Measurements from ENCODE around the gene PDGFRB.

Gene PDGFRB

DNA sequence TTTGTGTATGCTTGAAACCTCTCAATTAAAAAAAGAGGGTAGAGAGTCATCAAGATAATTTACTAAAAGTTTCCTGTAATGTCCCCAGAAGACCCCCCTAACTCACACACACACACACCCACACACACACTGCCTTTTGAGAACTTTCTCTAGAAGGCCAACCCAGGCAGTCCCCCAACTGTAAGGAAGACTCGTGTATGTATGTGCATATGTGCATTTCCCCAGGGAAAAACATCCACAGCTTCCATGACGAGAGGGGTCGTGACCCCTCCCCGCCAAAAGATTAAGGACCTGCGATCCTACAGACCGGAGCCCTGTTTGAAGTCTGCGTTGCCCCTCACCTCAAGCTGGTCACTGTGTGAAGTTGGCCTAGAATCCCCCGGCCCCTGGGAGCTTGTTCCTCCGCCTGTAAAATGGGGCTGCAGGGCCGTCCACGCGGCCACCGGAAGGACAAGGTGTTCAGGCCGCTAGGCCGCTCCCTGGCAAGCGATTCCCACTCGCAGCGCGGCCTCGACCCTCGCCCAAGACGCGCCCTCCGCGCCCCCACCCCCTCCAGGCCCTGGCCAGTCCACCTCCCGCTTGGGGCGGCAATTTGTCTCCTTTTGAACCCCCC is 10.5 kb upstream of the PDGFRB start:
- no peak overlapping the region for H3K9ac ChIP-seq (ENCODE audit: low read length in 5 of 5)
- no peaks in the 10 kb centered on the region for H3K9me3 ChIP-seq (ENCODE audit: control insufficient read depth in 5 of 5, low read length in 5 of 5)
- H3K4me1 ChIP-seq (ENCODE audit: control insufficient read depth in 5 of 5, insufficient read depth in 5 of 5, low read length in 5 of 5): peaks cover 11 to 47% (median 42%) of the 10 kb centered on the region in 5 donors
- H3K36me3 ChIP-seq (ENCODE audit: control insufficient read depth in 5 of 5, insufficient read depth in 5 of 5, low read length in 5 of 5): no peaks in the 10 kb centered on the region
- peaks cover 0 to 16% (median 10%) of the 10 kb centered on the region in 5 donors for H3K27me3 ChIP-seq (ENCODE audit: control insufficient read depth in 5 of 5, insufficient read depth in 4 of 5, low read length in 5 of 5)
- H3K4me3 ChIP-seq (ENCODE audit: low read depth in 1 of 5, low read length in 5 of 5): no peak overlapping the region
- H3K27ac ChIP-seq (ENCODE audit: low read depth, low read length): no peak overlapping the region

- Histone ChIP-seq H3K9me3 (ENCODE audit: control insufficient read depth in 5 of 5, low read length in 5 of 5) (no peaks in the 10 kb centered on the region), H3K4me3 (ENCODE audit: low read depth in 1 of 5, low read length in 5 of 5) (no peak overlapping the region), H3K36me3 (ENCODE audit: control insufficient read depth in 5 of 5, insufficient read depth in 5 of 5, low read length in 5 of 5) (no peaks in the 10 kb centered on the region), H3K9ac (ENCODE audit: low read length in 5 of 5) (no peak overlapping the region), H3K4me1 (ENCODE audit: control insufficient read depth in 5 of 5, insufficient read depth in 5 of 5, low read length in 5 of 5) (peaks cover 11 to 62% (median 51%) of the 10 kb centered on the region in 5 donors), H3K27me3 (ENCODE audit: control insufficient read depth in 5 of 5, insufficient read depth in 4 of 5, low read length in 5 of 5) (peaks cover 0 to 18% (median 10%) of the 10 kb centered on the region in 5 donors), H3K27ac (ENCODE audit: low read depth, low read length) (peak overlapping the region; percentile 71)
Observed at GRCh38 chr5:150164211-150164980, 8.8 kb upstream of the PDGFRB start.

- Histone ChIP-seq H3K27me3 (ENCODE audit: control insufficient read depth in 5 of 5, insufficient read depth in 4 of 5, low read length in 5 of 5) (peaks cover 0 to 21% (median 15%) of the 10 kb centered on the region in 5 donors), H3K4me1 (ENCODE audit: control insufficient read depth in 5 of 5, insufficient read depth in 5 of 5, low read length in 5 of 5) (peaks cover 7 to 63% (median 52%) of the 10 kb centered on the region in 5 donors), H3K4me3 (ENCODE audit: low read depth in 1 of 5, low read length in 5 of 5) (peak overlapping the region in 1 of 5 donors; percentile 17), H3K27ac (ENCODE audit: low read depth, low read length) (peak overlapping the region; percentile 71), H3K9me3 (ENCODE audit: control insufficient read depth in 5 of 5, low read length in 5 of 5) (no peaks in the 10 kb centered on the region), H3K9ac (ENCODE audit: low read length in 5 of 5) (no peak overlapping the region), H3K36me3 (ENCODE audit: control insufficient read depth in 5 of 5, insufficient read depth in 5 of 5, low read length in 5 of 5) (no peaks in the 10 kb centered on the region)
Observed at GRCh38 chr5:150163547-150164059, 8.0 kb upstream of the PDGFRB start.

- Histone ChIP-seq H3K27me3 (ENCODE audit: control insufficient read depth in 5 of 5, insufficient read depth in 4 of 5, low read length in 5 of 5) (peaks cover 0 to 23% (median 14%) of the 10 kb centered on the region in 5 donors), H3K27ac (ENCODE audit: low read depth, low read length) (peak overlapping the region; percentile 71), H3K4me3 (ENCODE audit: low read depth in 1 of 5, low read length in 5 of 5) (no peak overlapping the region), H3K9me3 (ENCODE audit: control insufficient read depth in 5 of 5, low read length in 5 of 5) (no peaks in the 10 kb centered on the region), H3K9ac (ENCODE audit: low read length in 5 of 5) (no peak overlapping the region), H3K36me3 (ENCODE audit: control insufficient read depth in 5 of 5, insufficient read depth in 5 of 5, low read length in 5 of 5) (no peaks in the 10 kb centered on the region), H3K4me1 (ENCODE audit: control insufficient read depth in 5 of 5, insufficient read depth in 5 of 5, low read length in 5 of 5) (peaks cover 8 to 67% (median 57%) of the 10 kb centered on the region in 5 donors)
Observed at GRCh38 chr5:150163035-150163434, 7.4 kb upstream of the PDGFRB start.

GRCh38 chr5:150162142-150162513 is 6.5 kb upstream of the PDGFRB start:
- H3K4me1 ChIP-seq (ENCODE audit: control insufficient read depth in 5 of 5, insufficient read depth in 5 of 5, low read length in 5 of 5): peaks cover 8 to 74% (median 59%) of the 10 kb centered on the region in 5 donors
- H3K27ac ChIP-seq (ENCODE audit: low read depth, low read length): no peak overlapping the region
- no peak overlapping the region for H3K4me3 ChIP-seq (ENCODE audit: low read depth in 1 of 5, low read length in 5 of 5)
- no peaks in the 10 kb centered on the region for H3K9me3 ChIP-seq (ENCODE audit: control insufficient read depth in 5 of 5, low read length in 5 of 5)
- H3K36me3 ChIP-seq (ENCODE audit: control insufficient read depth in 5 of 5, insufficient read depth in 5 of 5, low read length in 5 of 5): no peaks in the 10 kb centered on the region
- H3K9ac ChIP-seq (ENCODE audit: low read length in 5 of 5): no peak overlapping the region
- peaks cover 0 to 19% (median 6%) of the 10 kb centered on the region in 5 donors for H3K27me3 ChIP-seq (ENCODE audit: control insufficient read depth in 5 of 5, insufficient read depth in 4 of 5, low read length in 5 of 5)

DNA sequence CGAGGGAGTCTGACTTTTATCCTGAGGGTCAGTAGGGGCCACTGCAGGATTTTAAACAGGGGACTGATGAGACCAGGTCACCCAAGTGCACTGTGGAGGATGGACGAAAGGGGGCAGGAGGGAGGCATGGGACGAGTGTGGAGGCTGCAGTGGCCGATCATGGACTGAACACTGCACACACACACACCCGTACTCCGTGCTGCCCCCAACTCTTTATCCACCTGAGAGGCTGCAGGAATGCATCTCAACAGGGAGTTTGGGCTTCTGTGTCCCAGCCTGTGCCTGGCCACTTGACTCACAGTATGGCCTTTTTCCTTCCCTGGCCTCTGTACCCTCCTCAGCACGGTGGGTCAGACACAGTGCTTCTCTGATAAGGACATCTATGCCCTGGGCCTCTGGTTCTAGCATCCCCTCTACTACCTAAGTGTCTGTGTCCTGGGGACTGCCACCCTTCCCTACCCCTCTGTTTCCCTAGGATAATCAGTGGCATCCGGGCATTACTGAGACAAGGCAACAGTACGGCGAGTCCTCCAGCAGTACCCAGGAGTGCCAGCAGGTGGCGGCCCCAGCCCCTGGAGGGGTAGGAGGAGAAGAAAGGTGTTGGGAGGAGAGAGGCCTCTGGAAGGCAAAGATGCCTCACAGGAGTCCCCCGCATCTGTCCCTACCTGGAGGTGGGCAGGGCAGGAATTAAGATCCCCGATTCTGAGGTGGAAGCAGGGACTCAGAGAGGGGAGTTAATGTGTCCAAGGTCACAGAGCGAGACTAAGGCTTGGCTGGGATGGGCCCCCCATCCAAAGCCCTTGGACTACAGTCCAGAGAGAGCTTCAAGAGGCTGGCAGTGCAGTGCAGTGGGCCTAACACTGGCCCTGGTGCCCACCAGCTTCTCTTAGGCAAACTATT is 5.8 kb upstream of the PDGFRB start:
- Histone ChIP-seq H3K27ac (ENCODE audit: low read depth, low read length) (no peak overlapping the region), H3K4me1 (ENCODE audit: control insufficient read depth in 5 of 5, insufficient read depth in 5 of 5, low read length in 5 of 5) (peaks cover 8 to 75% (median 59%) of the 10 kb centered on the region in 5 donors)

DNA sequence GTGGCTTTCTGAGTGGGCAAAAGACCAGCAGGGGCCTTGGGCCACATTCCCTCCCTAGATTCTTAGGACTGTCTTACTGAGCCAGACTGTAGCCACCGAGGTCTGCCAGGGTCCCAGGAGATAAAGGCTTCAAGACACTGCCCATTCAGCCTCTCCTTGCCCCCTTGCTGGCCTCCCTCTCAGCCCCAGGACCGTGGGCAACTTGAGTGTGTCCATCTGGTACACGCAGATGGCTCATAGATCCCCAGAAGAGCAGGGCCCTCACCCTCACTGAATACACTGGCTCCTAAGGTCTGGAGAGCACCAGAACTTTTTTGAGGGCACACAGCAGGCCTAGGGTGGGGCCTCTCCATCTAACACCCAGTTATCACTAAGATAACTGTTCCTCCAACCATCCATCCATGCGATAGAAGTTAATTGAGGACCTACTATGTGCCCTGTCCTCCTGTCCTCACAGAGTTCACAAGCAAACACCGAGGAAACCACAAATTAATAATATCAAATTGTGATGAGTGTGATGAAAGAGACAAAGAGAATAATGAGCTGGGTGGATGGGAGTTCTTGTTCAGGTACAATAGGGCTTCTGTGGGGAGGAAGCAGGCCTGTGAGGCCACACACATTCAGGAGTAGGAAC is 4.9 kb upstream of the PDGFRB start:
- Histone ChIP-seq H3K9me3 (ENCODE audit: control insufficient read depth in 5 of 5, low read length in 5 of 5) (no peaks in the 10 kb centered on the region), H3K9ac (ENCODE audit: low read length in 5 of 5) (peak overlapping the region in 1 of 5 donors; percentile 45), H3K4me1 (ENCODE audit: control insufficient read depth in 5 of 5, insufficient read depth in 5 of 5, low read length in 5 of 5) (peaks cover 8 to 81% (median 62%) of the 10 kb centered on the region in 5 donors), H3K27ac (ENCODE audit: low read depth, low read length) (peak overlapping the region; percentile 46), H3K4me3 (ENCODE audit: low read depth in 1 of 5, low read length in 5 of 5) (no peak overlapping the region), H3K27me3 (ENCODE audit: control insufficient read depth in 5 of 5, insufficient read depth in 4 of 5, low read length in 5 of 5) (peaks cover 0 to 20% (median 4%) of the 10 kb centered on the region in 5 donors), H3K36me3 (ENCODE audit: control insufficient read depth in 5 of 5, insufficient read depth in 5 of 5, low read length in 5 of 5) (no peaks in the 10 kb centered on the region)

More for the DNA sequence above, 5.8 kb upstream of the PDGFRB start:
- Histone ChIP-seq H3K27me3 (ENCODE audit: control insufficient read depth in 5 of 5, insufficient read depth in 4 of 5, low read length in 5 of 5) (peaks cover 0 to 20% (median 5%) of the 10 kb centered on the region in 5 donors), H3K9me3 (ENCODE audit: control insufficient read depth in 5 of 5, low read length in 5 of 5) (no peaks in the 10 kb centered on the region), H3K4me3 (ENCODE audit: low read depth in 1 of 5, low read length in 5 of 5) (peak overlapping the region in 2 of 5 donors; percentile 4 to 6), H3K36me3 (ENCODE audit: control insufficient read depth in 5 of 5, insufficient read depth in 5 of 5, low read length in 5 of 5) (no peaks in the 10 kb centered on the region), H3K9ac (ENCODE audit: low read length in 5 of 5) (no peak overlapping the region)

DNA sequence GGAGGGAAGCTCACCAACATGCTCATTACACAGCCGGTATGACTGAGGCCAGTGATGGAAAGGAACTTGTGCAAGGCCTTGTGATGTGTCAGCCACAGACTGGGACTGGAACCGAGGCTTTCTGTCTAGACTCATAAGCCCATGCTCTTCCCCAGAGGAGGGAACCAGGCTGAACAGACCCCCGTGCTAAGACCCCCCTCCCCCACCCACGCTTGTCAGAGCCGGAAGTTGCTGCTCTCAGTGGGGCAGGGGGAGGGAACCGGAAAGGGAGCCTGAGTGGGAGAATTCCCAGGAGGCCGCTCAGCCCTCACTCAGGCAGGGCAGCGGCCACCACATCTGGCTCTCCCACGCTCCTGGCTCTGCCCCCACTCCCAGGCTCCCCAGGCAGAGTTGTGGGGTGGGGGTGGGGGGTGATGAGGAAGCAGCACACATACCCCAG is 4.1 kb upstream of the PDGFRB start:
- H3K27ac ChIP-seq (ENCODE audit: low read depth, low read length): peak overlapping the region; percentile 46
- H3K9ac ChIP-seq (ENCODE audit: low read length in 5 of 5): no peak overlapping the region
- no peaks in the 10 kb centered on the region for H3K9me3 ChIP-seq (ENCODE audit: control insufficient read depth in 5 of 5, low read length in 5 of 5)
- peaks cover 5 to 79% (median 62%) of the 10 kb centered on the region in 5 donors for H3K4me1 ChIP-seq (ENCODE audit: control insufficient read depth in 5 of 5, insufficient read depth in 5 of 5, low read length in 5 of 5)
- H3K36me3 ChIP-seq (ENCODE audit: control insufficient read depth in 5 of 5, insufficient read depth in 5 of 5, low read length in 5 of 5): no peaks in the 10 kb centered on the region
- no peak overlapping the region for H3K4me3 ChIP-seq (ENCODE audit: low read depth in 1 of 5, low read length in 5 of 5)
- peaks cover 0 to 23% (median 4%) of the 10 kb centered on the region in 5 donors for H3K27me3 ChIP-seq (ENCODE audit: control insufficient read depth in 5 of 5, insufficient read depth in 4 of 5, low read length in 5 of 5)

GRCh38 chr5:150159031-150159430 is 3.4 kb upstream of the PDGFRB start:
- Histone ChIP-seq H3K27me3 (ENCODE audit: control insufficient read depth in 5 of 5, insufficient read depth in 4 of 5, low read length in 5 of 5) (peaks cover 0 to 23% (median 4%) of the 10 kb centered on the region in 5 donors), H3K9me3 (ENCODE audit: control insufficient read depth in 5 of 5, low read length in 5 of 5) (no peaks in the 10 kb centered on the region), H3K36me3 (ENCODE audit: control insufficient read depth in 5 of 5, insufficient read depth in 5 of 5, low read length in 5 of 5) (no peaks in the 10 kb centered on the region), H3K27ac (ENCODE audit: low read depth, low read length) (peak overlapping the region; percentile 60), H3K4me1 (ENCODE audit: control insufficient read depth in 5 of 5, insufficient read depth in 5 of 5, low read length in 5 of 5) (peaks cover 1 to 79% (median 62%) of the 10 kb centered on the region in 5 donors), H3K4me3 (ENCODE audit: low read depth in 1 of 5, low read length in 5 of 5) (peak overlapping the region in 1 of 5 donors; percentile 19), H3K9ac (ENCODE audit: low read length in 5 of 5) (peak overlapping the region in 1 of 5 donors; percentile 7)
